ENCODE results near the gene TNK1. TPM values are rescaled to one million over a fixed set of nuclear protein-coding genes. Genes with fewer than 3 reads are reported as not detected.

Gene TNK1
- total and polyA plus RNA-seq, 9 of the 15 experiments (the other 6 are each of a cell fraction or from before 2014, with no cell fraction given), result 0.28 to 5.2 (median 2.1) TPM

DNA sequence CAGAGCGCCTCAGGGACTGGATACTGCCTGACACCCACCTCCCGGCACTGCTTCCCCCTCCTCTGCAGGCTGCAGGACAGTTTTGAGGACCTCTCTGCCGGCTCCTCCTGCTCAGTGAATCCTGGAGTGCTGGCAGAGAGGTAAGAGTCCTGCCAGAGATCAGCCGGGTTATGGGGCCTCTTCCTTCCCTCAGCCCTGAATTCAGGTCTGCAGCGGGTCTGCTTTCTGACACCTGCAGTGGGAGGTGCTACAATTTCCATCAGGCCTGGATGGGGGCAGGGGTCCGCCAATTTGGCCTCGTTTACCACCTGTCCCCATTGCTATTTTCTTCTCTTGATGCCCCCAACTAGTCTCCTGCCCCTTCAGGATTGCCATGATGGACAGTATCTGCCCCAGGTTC lies 48.8 kb upstream of the TNK1 start:
- TF ChIP-seq NR2C1 (IDR thresholded peaks at IDR 0.05) (no peak), NR2C1 (tag; IDR thresholded peaks at IDR 0.05) (no peak), ZBED1 (IDR thresholded peaks at IDR 0.05) (no peak), BDP1 (IDR thresholded peaks at IDR 0.05; ENCODE audit: insufficient read depth, insufficient read length) (no peak), ZNF146 (CRISPR knock-in tag; IDR thresholded peaks at IDR 0.05; ENCODE audit: unreplicated experiment) (no peak), MCM2 (IDR thresholded peaks at IDR 0.05; ENCODE audit: low read depth) (no peak), ATF7 (IDR thresholded peaks at IDR 0.05) (no peak), JUNB (CRISPR knock-in tag; conservative IDR thresholded peaks at IDR 0.05) (no peak), ZSCAN32 (CRISPR knock-in tag; IDR thresholded peaks at IDR 0.05) (no peak), ZNF561 (CRISPR knock-in tag; conservative IDR thresholded peaks at IDR 0.05) (no peak), NUFIP1 (IDR thresholded peaks at IDR 0.05; ENCODE audit: partially characterized antibody) (no peak), FOS (IDR thresholded peaks at IDR 0.05; ENCODE audit: extremely low read depth, insufficient read length) (no peak), THRAP3 (IDR thresholded peaks at IDR 0.05; ENCODE audit: borderline replicate concordance) (no peak), GTF2F1 (IDR thresholded peaks at IDR 0.05; ENCODE audit: low read depth, low read length) (no peak)
- TF ChIP-seq, protein P1, sequence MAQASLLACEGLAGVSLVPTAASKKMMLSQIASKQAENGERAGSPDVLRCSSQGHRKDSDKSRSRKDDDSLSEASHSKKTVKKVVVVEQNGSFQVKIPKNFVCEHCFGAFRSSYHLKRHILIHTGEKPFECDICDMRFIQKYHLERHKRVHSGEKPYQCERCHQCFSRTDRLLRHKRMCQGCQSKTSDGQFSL (CRISPR knock-in tag; IDR thresholded peaks at IDR 0.05), result no peak
- TF ChIP-seq, protein P1 (tag; IDR thresholded peaks at IDR 0.05), result no peak
- TF ChIP-seq, protein P2, sequence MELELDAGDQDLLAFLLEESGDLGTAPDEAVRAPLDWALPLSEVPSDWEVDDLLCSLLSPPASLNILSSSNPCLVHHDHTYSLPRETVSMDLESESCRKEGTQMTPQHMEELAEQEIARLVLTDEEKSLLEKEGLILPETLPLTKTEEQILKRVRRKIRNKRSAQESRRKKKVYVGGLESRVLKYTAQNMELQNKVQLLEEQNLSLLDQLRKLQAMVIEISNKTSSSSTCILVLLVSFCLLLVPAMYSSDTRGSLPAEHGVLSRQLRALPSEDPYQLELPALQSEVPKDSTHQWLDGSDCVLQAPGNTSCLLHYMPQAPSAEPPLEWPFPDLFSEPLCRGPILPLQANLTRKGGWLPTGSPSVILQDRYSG (tag; conservative IDR thresholded peaks at IDR 0.05; ENCODE audit: low read depth), result no peak
- TF ChIP-seq, protein P3, sequence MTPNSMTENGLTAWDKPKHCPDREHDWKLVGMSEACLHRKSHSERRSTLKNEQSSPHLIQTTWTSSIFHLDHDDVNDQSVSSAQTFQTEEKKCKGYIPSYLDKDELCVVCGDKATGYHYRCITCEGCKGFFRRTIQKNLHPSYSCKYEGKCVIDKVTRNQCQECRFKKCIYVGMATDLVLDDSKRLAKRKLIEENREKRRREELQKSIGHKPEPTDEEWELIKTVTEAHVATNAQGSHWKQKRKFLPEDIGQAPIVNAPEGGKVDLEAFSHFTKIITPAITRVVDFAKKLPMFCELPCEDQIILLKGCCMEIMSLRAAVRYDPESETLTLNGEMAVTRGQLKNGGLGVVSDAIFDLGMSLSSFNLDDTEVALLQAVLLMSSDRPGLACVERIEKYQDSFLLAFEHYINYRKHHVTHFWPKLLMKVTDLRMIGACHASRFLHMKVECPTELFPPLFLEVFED (CRISPR knock-in tag; conservative IDR thresholded peaks at IDR 0.05), result no peak
- Histone ChIP-seq H2AFZ (ENCODE audit: low read depth, low read length) (peak overlapping the region; percentile 71), H3K4me3 (no peak overlapping the region), H3K9me3 (replicated peaks; ENCODE audit: control insufficient read depth, insufficient read depth, low read depth, low read length) (no peaks in the 10 kb centered on the region), H4K20me1 (replicated peaks; ENCODE audit: control insufficient read depth, insufficient read depth, low read length) (no peaks in the 10 kb centered on the region), H3K36me3 (ENCODE audit: control insufficient read depth, insufficient read depth, low read length) (no peaks in the 10 kb centered on the region), H3K9ac (ENCODE audit: insufficient read depth in 1 of 2, low read depth in 2 of 2, low read length in 2 of 2) (peak overlapping the region in 1 of 2 experiments; percentile 61; a peak in 1 of 4 replicates), H3K27ac (ENCODE audit: extremely low read depth, low read depth, low read length) (no peak overlapping the region), H3K4me1 (replicated peaks in 1 of 2; ENCODE audit: control insufficient read depth in 2 of 2, insufficient read depth in 2 of 2, low read length in 2 of 2) (peaks cover 15 to 50% of the 10 kb centered on the region in 2 experiments), H3K4me2 (ENCODE audit: insufficient read depth, low read length) (peak overlapping the region; percentile 66), H3K9me1 (ENCODE audit: control insufficient read depth, insufficient read depth, low read length) (no peaks in the 10 kb centered on the region), H3K79me2 (ENCODE audit: control insufficient read depth, insufficient read depth, low read length) (peaks cover 16% of the 10 kb centered on the region), H3K27me3 (ENCODE audit: control insufficient read depth in 2 of 2, insufficient read depth in 2 of 2, low read length in 2 of 2) (no peaks in the 10 kb centered on the region)
- CTCF ChIA-PET (ENCODE audit: low intra/inter-chr PET ratio), result no interaction called here
- DNase-seq (ENCODE audit: extremely low read depth in 1 of 4, low spot score in 3 of 4) (no peak), ATAC-seq (no peak), FAIRE-seq (no peak)
- BruUV-seq (replicated peaks), result no TSS peak
- POLR2A ChIA-PET, result interaction anchor here (0.7 to 1.1 kb wide), 3 partner anchors 13 to 146 kb away, joined by 3 to 4 read pairs (median 3); partner anchors contain the start of gene GPS2
- in situ Hi-C loops (cut with MboI), result loop anchor here (10.0 kb wide), 1 partner anchor 287 kb away; the partner anchor contains the start of gene SLC16A11
- intact Hi-C loops (cut with micrococcal nuclease), result no loop called here
- 39% methylated on average over 4 of the region's 7 CpGs for WGBS (ENCODE audit: insufficient coverage, low coverage, missing lambda C conversion rate)
